ENCODE data around the gene ARHGEF1.

DNA sequence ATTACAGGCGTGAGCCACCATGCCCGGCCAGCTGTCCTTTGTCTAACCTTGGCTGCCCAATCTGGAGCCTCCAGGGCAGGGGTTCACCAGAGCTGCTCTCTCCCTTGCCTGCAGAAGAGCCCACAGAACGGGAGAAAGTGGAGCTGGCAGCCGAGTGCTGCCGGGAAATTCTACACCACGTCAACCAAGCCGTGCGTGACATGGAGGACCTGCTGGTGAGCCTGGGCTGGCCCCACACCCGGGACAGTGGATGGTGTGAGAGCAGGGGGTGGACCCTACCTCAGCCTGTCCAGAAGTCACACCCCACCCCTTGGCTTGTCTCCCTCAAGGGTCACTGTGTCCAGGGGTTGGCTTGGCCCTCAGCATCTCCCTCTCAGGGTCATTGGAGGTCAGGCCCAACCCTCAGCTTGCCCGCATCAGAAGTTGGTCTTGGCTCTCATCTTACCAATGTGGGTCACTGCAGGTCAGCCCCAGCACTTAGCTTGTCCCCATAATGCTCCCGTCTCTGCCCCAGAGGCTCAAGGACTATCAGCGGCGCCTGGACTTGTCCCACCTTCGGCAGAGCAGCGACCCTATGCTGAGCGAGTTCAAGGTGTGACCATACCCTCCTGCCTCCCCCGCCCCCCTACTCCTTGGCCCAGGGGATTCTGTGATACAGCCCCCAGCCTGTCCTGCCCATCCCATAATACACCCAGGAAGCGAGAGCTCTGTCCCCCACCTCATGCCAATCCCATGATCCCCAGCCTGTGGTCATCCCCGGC lies 20.4 kb downstream of the ARHGEF1 start:
- no peak for TF ChIP-seq EZH2 (IDR thresholded peaks at IDR 0.05; ENCODE audit: borderline replicate concordance, low read length)
- TF ChIP-seq, protein P1, sequence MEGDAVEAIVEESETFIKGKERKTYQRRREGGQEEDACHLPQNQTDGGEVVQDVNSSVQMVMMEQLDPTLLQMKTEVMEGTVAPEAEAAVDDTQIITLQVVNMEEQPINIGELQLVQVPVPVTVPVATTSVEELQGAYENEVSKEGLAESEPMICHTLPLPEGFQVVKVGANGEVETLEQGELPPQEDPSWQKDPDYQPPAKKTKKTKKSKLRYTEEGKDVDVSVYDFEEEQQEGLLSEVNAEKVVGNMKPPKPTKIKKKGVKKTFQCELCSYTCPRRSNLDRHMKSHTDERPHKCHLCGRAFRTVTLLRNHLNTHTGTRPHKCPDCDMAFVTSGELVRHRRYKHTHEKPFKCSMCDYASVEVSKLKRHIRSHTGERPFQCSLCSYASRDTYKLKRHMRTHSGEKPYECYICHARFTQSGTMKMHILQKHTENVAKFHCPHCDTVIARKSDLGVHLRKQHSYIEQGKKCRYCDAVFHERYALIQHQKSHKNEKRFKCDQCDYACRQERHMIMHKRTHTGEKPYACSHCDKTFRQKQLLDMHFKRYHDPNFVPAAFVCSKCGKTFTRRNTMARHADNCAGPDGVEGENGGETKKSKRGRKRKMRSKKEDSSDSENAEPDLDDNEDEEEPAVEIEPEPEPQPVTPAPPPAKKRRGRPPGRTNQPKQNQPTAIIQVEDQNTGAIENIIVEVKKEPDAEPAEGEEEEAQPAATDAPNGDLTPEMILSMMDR (conservative IDR thresholded peaks at IDR 0.05 in 1 of 2, IDR thresholded peaks at IDR 0.05 in 1 of 2; ENCODE audit: extremely low read depth in 1 of 2, insufficient read depth in 1 of 2, low read depth in 1 of 2, low read length in 2 of 2) = no peak
